Hepatocyte (in vitro differentiated cells): ENCODE results near the gene RAB22A. TPM values are rescaled to one million over a fixed set of nuclear protein-coding genes. Genes with fewer than 3 reads are reported as not detected.

Experiments used
- DNase-seq: peaks from one replicate; pipeline ENCODE4 v3.0.0-alpha.2; 2016; ENCODE audit warnings: low spot score
- H2AFZ ChIP-seq: fragments of 200-600 bp; sonication (generic); 2 replicates; pipeline ENCODE4 v1.6.0; 2016; ENCODE audit warnings: antibody characterized with exemption, mild to moderate bottlenecking
- H3K27ac ChIP-seq: fragments of 200-600 bp; sonication (generic); 2 replicates; pipeline ENCODE4 v1.5.1; 2016; ENCODE audit warnings: mild to moderate bottlenecking
- H3K27me3 ChIP-seq: fragments of 200-600 bp; sonication (generic); 2 replicates; pipeline ENCODE4 v1.6.1; 2016
- H3K36me3 ChIP-seq: fragments of 200-600 bp; sonication (generic); replicated peaks from 2 replicates; pipeline ENCODE4 v1.5.1; 2016; ENCODE audit warnings: low read depth; ENCODE audit not compliant: insufficient read depth
- H3K4me1 ChIP-seq: fragments of 200-600 bp; sonication (generic); 2 replicates; pipeline ENCODE4 v1.5.1; 2016; ENCODE audit warnings: mild to moderate bottlenecking, moderate library complexity; ENCODE audit not compliant: insufficient read depth
- H3K4me2 ChIP-seq: fragments of 200-600 bp; sonication (generic); 2 replicates; pipeline ENCODE4 v1.6.0; 2016
- H3K4me3 ChIP-seq: fragments of 200-600 bp; sonication (generic); 2 replicates; pipeline ENCODE4 v1.5.1; 2016; ENCODE audit warnings: mild to moderate bottlenecking
- H3K79me2 ChIP-seq: fragments of 200-600 bp; sonication (generic); 2 replicates; pipeline ENCODE4 v1.6.0; 2017; ENCODE audit warnings: mild to moderate bottlenecking
- H3K9me2 ChIP-seq: fragments of 200-600 bp; sonication (generic); replicated peaks from 2 replicates; pipeline ENCODE4 v1.6.0; 2017; ENCODE audit warnings: mild to moderate bottlenecking; ENCODE audit not compliant: insufficient read depth
- H3K9me3 ChIP-seq: fragments of 200-600 bp; sonication (generic); 2 replicates; pipeline ENCODE4 v1.5.1; 2016; ENCODE audit warnings: low read depth, mild to moderate bottlenecking
- H4K20me1 ChIP-seq: fragments of 200-600 bp; sonication (generic); 2 replicates; pipeline ENCODE4 v1.6.0; 2016; ENCODE audit warnings: mild to moderate bottlenecking; ENCODE audit not compliant: insufficient read depth, poor library complexity, severe bottlenecking
- CTCF ChIP-seq: fragments of 200-600 bp; sonication (generic); IDR thresholded peaks from 2 replicates; pipeline ENCODE4 v1.5.1; 2016; ENCODE audit warnings: antibody characterized with exemption, mild to moderate bottlenecking; ENCODE audit not compliant: poor library complexity
- EZH2 ChIP-seq: fragments of 200-600 bp; sonication (generic); IDR thresholded peaks from 2 replicates; pipeline ENCODE4 v1.6.1; 2016; ENCODE audit warnings: antibody characterized with exemption, mild to moderate bottlenecking, borderline replicate concordance
- EZH2phosphoT487 ChIP-seq: fragments of 200-600 bp; sonication (generic); IDR thresholded peaks from one replicate; pipeline ENCODE4 v1.6.1; 2018; ENCODE audit warnings: antibody characterized with exemption, mild to moderate bottlenecking, low read depth, moderate library complexity; ENCODE audit not compliant: unreplicated experiment, severe bottlenecking
- WGBS: methylation state at CpG from one replicate; pipeline ENCODE4 v1.1.6; 2016; ENCODE audit warnings: low lambda C conversion rate; ENCODE audit errors: missing lambda C conversion rate; 5-methylcytosine and 5-hydroxymethylcytosine counted together
- polyA plus RNA-seq: library from polyadenylated mRNA; unstranded; fragments of >200 nt; fragmentation: Nextera tagmentation; extraction: Ambion mirVana; gene quantifications from 2 replicates; pipeline ENCODE4 v1.2.1, GENCODE V29; 2016
- total RNA-seq: library from RNA; depleted of rRNA; stranded (reverse); fragments of >200 nt; gene quantifications from 2 replicates; pipeline ENCODE4 v1.2.3, GENCODE V29; 2014

RAB22A gene
- total and polyA plus RNA-seq, 2 experiments from 2014 or later = 18.4 to 26.9 TPM

GRCh38 chr20:58277107-58277506 lies 32.4 kb upstream of the RAB22A start:
- H3K4me2 ChIP-seq = no peak overlapping the region
- H3K4me1 ChIP-seq = peaks cover 13% of the 10 kb centered on the region
- H3K27me3 ChIP-seq = no peaks in the 10 kb centered on the region
- H3K27ac ChIP-seq = no peak overlapping the region
- H3K9me3 ChIP-seq = no peaks in the 10 kb centered on the region
- no peak overlapping the region for H3K4me3 ChIP-seq
- no peaks in the 10 kb centered on the region for H4K20me1 ChIP-seq
- H3K36me3 ChIP-seq = no peaks in the 10 kb centered on the region
- DNase-seq = no peak
- no peaks in the 10 kb centered on the region for H3K9me2 ChIP-seq
- H2AFZ ChIP-seq = no peak overlapping the region
- TF ChIP-seq EZH2 (no peak), CTCF (no peak), EZH2phosphoT487 (no peak)
- 72% methylated on average over 2 of the region's 2 CpGs for WGBS
- peaks cover 21% of the 10 kb centered on the region for H3K79me2 ChIP-seq

- no peaks in the 10 kb centered on the region for H3K9me3 ChIP-seq
- 53% methylated on average over 4 of the region's 4 CpGs for whole genome bisulfite sequencing
- H3K27me3 ChIP-seq = no peaks in the 10 kb centered on the region
- H3K36me3 ChIP-seq = no peaks in the 10 kb centered on the region
- H4K20me1 ChIP-seq = no peaks in the 10 kb centered on the region
- H3K4me3 ChIP-seq = no peak overlapping the region
- H2AFZ ChIP-seq = no peak overlapping the region
- H3K4me1 ChIP-seq = peaks cover 13% of the 10 kb centered on the region
- no peaks in the 10 kb centered on the region for H3K9me2 ChIP-seq
- H3K4me2 ChIP-seq = no peak overlapping the region
- H3K27ac ChIP-seq = no peak overlapping the region
- peaks cover 23% of the 10 kb centered on the region for H3K79me2 ChIP-seq
- no peak for DNase-seq
- TF ChIP-seq EZH2 = no peak
- TF ChIP-seq EZH2phosphoT487 = no peak
- TF ChIP-seq CTCF = no peak
These were observed 31.7 kb upstream of the RAB22A start for GRCh38 chr20:58277578-58278472.

- TF ChIP-seq EZH2phosphoT487 (no peak), CTCF (no peak), EZH2 (no peak)
- DNase-seq = no peak
- Histone ChIP-seq H4K20me1 (no peaks in the 10 kb centered on the region), H3K9me3 (no peaks in the 10 kb centered on the region), H3K27ac (no peak overlapping the region), H3K4me3 (no peak overlapping the region), H3K9me2 (no peaks in the 10 kb centered on the region), H3K79me2 (peaks cover 24% of the 10 kb centered on the region), H3K27me3 (no peaks in the 10 kb centered on the region), H2AFZ (no peak overlapping the region), H3K36me3 (no peaks in the 10 kb centered on the region), H3K4me1 (no peaks in the 10 kb centered on the region), H3K4me2 (no peak overlapping the region)
- WGBS = 91% methylated on average over 7 of the region's 7 CpGs
These were observed 22.8 kb upstream of the RAB22A start for GRCh38 chr20:58286729-58287128.
